ENCODE measurements around the gene GLRX5.
"Not testable (repeated sequence)": the region's sequence is repeated elsewhere in the genome, so short reads cannot be mapped to it uniquely, and the experiment has no call there.

The GLRX5 gene

DNA sequence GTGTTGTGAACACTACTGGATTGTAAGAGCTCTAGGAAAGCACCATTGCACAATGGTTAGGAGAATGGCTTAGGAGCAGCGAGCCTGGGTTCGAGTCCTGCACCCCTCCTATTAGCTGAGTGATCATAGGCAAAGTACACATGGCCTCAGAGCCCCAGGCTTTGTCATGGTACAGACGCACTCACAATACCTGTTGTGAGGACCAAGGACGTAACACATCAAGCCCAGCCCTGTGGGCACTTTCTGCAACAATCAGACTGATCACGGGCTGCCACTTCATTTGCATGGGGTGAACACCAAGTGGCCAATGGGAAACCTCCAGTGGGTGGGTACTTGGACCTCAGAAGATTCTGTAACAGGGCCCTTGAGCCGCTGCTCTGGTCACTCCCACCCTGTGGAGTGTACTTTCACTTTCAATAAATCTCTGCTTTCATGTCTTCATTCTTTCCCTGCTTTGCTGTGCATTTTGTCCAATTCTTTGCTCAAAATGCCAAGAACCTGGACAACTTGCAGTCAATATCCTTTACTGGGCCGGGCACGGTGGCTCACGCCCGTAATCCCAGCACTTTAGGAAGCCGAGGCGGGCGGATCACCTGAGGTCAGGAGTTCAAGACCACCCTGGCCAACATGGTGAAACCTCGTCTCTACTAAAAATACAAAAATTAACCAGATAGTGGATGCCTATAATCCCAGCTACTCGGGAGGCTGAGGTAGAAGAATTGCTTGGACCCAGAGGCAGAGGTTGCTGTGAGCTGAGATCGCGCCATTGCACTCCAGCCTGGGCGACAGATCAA is 28.2 kb downstream of the GLRX5 start:
- DNase-seq = no peak

DNA sequence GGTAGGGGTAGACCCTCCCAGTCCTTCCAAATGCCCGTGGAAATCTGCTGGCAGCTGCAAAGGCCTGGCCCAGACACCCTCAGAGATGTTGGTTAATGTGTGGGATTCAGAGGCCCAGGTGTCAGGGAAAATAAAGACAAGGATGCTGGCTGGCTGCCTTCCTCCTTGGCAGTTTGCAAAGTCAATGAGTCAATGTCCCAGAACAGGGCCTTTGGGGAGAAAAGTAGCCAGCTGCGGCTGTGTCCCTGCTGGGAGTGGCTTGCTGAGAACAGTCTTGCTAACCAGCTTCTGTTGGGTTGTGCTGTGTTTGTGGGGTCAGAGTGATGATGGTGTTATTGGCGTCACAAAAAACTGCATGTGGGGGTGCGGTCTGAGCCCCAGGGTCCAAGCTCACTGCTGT is 29.2 kb downstream of the GLRX5 start:
- DNase-seq = no peak

DNA sequence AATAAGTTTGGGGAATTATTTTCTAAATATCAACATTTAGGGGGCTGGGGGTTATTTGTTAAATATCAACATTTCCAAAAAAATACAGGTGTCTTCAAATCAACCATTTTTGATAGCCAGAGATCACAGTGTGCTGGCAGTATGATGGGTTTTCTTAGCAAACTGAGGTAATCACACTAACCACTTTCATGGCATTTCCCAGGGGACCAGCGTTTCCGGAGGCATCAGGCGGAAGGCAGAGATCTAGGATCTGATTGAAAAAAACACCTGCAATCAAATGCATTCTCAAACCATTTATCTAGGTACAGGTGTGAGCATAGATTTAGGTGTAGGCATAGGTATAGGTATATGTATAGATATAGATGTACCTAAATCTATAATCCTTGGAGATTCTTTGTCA is 34.6 kb downstream of the GLRX5 start:
- peak; percentile 57 for DNase-seq

DNA sequence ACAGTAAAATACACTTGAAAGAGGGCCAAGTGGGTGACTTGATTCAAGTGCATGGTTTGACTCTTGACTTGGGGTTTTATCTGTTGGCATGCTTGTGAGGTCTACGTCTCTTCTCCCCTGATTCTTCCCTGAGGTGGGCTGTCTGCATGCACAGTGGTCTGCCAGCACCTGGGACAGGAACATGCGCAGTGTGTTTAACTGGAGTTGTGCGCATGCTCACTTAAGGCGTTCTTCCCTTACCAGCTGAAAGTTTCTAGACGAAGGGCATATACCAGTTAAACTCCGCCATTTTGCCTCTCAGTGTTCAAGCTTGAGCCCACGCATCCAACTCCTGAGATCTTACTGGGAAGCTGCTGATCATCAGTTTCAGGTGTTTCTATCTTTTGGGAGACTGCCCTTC is 38.5 kb downstream of the GLRX5 start:
- DNase-seq = no peak

DNA sequence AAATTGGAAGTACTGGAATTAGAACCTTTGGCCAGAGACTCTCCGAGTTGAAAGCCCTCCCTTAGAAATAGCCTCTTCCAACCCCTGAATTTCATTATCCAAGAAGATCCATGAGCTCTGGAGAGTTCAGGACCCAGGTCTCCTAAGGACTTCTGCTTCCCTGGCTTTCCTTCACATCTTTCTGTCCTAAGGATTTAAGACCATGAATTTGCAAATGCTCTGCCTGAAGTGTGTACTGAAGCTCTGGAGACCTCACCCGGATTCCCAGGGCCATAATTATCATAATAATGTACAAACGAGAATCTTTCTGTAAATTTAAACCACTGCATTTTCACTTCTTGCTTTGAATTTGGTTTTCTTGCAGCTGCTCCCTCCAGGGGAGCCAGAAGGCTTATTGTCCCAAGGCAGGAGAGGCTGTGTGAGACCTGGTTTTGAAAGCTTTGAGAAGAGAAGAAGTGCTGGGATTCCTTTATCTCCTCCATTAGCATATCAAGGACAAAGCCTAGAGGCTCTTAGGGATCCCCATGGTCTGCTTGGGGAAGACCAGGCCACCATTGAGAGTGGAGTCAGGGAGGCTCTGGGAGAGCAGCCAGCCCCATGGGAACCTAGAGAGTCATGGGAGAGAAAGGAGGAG is 41.1 kb downstream of the GLRX5 start:
- DNase-seq = no peak

DNA sequence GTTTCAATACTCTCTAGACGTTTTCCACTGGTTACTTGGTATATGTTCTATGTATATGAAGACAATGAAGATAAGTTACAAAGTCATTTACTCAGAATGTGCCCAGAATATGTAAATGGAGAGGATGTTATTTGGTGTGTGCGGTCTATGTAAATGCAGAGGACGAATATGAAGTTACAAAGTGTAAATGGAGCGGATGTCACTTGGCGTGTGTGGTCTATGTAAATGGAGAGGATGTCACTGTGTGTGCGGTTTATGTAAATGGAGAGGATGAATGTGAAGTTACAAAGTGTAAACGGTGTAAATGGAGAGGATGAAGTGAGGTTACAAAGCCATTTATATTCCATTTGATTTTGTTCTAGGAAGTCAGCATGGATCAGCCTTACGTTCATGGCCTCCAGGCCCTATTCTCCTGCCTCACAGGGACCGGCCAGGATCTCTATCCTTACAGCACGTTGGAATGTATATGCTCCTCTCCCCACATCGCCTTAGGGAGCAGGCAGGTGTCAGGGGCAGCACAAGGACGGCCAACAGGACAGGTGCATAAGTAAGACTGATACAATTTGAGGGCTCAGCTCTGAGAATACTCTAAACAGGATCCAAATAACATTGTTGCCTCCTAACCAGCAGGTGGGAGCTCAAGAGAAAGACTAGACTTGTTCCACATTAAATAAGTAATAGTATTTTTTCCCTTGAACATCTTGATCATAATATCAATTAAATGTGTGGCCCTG is 42.4 kb downstream of the GLRX5 start:
- no peak for DNase-seq

DNA sequence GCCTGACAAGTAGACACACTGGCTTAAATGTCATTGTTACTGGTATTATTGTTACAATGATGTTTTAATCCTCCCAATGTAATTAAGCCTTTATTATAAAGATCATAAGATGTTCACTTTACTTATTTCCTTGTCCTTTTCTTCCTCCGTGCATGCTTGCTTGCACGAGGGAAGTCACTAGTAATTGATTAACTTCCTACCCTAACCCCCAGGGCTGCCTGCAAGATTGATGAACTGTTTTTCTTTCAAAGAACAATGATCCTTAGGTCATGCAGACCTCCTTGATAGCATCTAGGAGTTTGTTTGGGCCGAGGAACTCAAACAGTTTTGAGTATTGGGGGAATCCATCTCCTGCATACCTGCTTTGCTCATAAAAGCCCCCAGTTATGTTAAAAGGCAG is 43.0 kb downstream of the GLRX5 start:
- DNase-seq = no peak

DNA sequence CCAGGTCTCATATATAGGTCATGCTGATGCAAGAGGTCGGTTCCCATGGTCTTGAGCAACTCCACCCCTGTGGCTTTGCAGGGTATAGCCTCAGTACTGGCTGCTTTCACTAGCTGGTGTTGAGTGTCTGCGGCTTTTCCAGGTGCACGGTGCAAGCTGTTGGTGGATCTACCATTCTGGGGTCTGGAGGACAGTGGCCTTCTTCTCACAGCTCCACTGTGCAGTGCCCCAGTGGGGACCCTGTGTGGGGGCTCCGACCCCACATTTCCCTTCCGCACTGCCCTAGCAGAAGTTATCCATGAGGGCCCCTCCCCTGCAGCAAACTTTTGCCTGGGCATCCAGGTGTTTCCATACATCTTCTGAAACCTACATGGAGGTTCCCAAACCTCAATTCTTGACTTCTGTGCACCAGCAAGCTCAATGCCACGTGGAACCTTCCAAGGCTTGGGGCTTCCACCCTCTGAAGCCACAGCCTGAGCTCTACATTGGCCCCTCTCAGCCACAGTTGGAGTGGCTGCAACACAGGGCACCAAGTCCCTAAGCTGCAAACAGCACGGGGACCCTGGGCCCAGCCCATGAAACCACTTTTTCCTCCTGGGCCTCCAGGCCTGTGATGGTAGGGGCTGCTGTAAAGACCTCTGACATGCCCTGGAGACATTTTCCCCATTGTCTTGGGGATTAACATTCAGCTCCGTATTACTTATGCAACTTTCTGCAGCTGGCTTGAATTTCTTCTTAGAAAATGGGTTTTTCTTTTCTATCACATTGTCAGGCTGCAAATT is 49.2 kb downstream of the GLRX5 start:
- DNase-seq = not testable (repeated sequence)

DNA sequence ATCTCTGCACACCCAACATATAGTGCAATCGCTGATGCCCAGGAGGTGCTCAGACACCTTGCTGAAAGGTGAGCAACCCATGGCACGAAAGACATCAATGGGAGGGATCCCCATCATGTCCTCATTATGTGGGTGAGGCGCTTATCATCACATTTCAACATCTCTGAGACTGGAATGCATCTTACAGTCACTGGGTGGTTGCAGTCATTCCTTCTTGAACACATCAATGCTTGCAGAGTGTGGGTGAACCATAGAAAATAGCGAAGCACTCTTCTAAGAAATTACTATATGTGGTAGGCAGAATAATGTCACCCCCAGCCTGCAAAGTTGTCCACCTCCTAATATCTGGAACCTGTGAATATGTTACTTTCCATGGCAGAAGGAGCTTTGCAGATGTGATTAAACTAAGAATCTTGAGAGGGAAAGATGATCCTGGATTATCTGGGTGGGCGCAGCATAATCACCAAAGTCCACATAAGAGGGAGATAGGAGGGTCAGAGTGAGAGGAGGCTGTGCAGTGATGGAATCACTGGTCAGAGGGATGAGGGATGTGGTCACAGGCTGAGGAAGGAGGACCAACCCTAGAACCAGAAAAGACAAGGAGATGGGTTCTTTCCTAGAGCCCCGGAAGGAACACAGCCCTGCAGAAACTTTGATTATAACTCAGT is 51.2 kb downstream of the GLRX5 start:
- DNase-seq = no peak

DNA sequence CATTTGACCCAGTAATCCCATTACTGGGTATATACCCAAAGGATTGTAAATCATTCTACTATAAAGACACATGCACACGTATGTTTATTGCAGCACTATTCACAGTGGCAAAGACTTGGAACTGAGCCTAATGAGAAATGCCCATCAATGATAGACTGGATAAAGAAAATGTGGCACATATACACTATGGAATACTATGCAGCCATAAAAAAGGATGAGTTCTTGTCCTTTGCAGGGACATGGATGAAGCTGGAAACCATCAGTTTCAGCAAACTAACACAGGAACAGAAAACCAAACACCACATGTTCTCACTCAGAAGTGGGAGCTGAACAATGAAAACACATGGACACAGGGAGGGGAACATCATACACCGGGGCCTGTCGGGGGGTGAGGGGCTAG is 56.3 kb downstream of the GLRX5 start:
- DNase-seq = not testable (repeated sequence)

Data from NCI-H2171 (cell line).